Measurements from ENCODE around the gene MRPL20.
"Not testable (repeated sequence)": the region's sequence is repeated elsewhere in the genome, so short reads cannot be mapped to it uniquely, and the experiment has no call there.

Gene MRPL20

DNA sequence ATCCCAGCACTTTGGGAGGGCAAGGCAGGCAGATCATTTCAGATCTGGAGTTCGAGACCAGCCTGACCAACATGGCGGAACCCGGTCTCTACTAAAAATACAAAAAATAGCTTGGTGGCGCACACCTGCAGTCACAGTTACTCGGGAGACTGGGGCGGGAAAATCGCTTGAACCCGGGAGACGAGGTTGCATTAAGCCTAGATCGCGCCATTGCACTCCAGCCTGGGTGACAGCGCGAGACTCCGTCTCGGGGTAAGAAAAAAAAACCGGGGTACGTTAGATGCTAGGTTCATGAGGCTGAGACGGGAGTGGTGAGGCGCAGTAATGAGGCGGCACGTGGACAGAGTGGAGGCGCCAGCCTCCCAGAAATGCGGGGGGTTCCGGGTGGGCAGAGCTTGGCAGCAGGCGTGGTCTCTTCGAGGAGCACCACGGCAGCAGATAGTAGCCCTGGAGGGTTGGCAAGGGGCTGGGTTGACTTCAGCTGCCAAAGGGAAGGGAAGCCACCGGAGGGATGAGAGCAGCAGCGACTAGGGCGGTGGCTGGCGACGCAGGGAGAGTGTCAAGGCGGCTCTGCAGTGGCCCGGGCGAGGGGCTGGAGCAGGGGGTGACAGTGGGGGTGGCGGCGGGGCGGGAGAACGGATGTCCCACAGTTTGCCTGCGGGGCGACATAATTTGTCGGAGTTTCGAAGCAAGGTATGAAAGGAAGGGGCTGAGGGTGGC lies 832 bp downstream of the MRPL20 start:
- DNase-seq (ENCODE audit: extremely low read depth, low read depth) = no peak
- TF ChIP-seq, protein P1, sequence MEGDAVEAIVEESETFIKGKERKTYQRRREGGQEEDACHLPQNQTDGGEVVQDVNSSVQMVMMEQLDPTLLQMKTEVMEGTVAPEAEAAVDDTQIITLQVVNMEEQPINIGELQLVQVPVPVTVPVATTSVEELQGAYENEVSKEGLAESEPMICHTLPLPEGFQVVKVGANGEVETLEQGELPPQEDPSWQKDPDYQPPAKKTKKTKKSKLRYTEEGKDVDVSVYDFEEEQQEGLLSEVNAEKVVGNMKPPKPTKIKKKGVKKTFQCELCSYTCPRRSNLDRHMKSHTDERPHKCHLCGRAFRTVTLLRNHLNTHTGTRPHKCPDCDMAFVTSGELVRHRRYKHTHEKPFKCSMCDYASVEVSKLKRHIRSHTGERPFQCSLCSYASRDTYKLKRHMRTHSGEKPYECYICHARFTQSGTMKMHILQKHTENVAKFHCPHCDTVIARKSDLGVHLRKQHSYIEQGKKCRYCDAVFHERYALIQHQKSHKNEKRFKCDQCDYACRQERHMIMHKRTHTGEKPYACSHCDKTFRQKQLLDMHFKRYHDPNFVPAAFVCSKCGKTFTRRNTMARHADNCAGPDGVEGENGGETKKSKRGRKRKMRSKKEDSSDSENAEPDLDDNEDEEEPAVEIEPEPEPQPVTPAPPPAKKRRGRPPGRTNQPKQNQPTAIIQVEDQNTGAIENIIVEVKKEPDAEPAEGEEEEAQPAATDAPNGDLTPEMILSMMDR (IDR thresholded peaks at IDR 0.05; ENCODE audit: low read depth, low read length, missing control alignments) = no peak
- peak overlapping the region; percentile 96 for H3K4me3 ChIP-seq (replicated peaks; ENCODE audit: low read depth, low read length)

DNA sequence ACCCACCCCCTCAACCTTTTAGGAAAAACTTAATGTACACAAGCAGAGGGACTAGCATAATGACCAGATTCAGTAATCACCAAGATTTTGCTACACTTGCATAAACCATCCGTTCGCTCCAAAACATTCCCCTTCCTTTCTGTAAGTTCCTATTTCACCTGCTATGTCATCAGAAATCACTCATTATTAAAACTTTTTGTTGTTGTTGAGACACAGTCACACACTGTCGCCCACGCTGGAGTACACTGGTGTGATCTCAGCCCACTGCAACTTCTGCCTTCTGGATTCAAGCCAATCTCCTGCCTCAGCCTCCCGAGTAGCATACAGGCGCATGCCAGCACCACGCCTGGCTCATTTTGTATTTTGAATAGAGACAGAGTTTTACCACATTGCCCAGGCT lies 3.4 kb downstream of the MRPL20 start:
- DNase-seq (ENCODE audit: extremely low read depth, low read depth) = no peak
- no peak overlapping the region for H3K4me3 ChIP-seq (replicated peaks; ENCODE audit: low read depth, low read length)
- TF ChIP-seq, protein P1 (IDR thresholded peaks at IDR 0.05; ENCODE audit: low read depth, low read length, missing control alignments) = no peak

GRCh38 chr1:1402901-1403392 lies 4.1 kb downstream of the MRPL20 start:
- not testable (repeated sequence) for H3K4me3 ChIP-seq (replicated peaks; ENCODE audit: low read depth, low read length); DNase-seq (ENCODE audit: extremely low read depth, low read depth)

DNA sequence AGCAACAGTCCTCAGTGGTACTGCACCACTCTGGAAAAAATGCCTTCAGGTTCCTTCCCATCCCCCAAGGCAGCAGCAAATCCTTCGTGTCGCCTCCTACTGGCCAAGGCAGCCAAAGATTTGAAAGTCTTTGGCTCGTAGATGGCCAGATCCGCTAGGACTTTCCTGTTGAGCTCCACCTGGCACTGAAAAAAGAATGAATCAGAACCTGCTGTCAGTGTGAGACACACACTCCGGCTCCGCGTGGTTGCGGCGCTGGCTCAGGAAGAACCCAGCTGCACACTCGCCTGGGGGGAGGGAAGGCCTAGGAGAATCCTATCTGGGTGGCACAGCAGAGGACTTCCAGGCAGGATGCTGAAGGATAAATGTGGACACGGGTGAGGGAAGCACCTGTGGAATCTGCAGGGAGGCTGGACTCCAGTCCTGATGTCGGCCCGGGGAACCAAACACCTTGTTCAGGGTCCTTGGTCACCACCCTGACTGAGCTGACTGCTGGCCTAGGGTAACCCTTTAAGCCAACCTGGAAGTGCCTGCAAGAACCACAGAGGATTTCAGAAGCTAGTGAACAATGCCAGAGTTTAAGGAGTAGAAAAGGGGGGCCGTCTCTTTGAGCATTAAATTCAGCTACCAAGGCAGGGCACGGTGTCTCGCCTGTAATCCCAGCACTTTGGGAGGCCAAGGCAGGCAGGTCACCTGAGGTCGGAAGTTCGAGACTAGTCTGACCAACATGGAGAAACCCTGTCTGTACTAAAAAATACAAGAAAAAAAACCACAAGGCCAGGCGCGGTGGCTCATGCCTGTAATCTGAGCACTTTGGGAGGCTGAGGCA lies 4.8 kb downstream of the MRPL20 start:
- DNase-seq (ENCODE audit: extremely low read depth, low read depth) = peak; percentile 41
- TF ChIP-seq, protein P1 (IDR thresholded peaks at IDR 0.05; ENCODE audit: low read depth, low read length, missing control alignments) = peak; percentile 78
- H3K4me3 ChIP-seq (replicated peaks; ENCODE audit: low read depth, low read length) = no peak overlapping the region

DNA sequence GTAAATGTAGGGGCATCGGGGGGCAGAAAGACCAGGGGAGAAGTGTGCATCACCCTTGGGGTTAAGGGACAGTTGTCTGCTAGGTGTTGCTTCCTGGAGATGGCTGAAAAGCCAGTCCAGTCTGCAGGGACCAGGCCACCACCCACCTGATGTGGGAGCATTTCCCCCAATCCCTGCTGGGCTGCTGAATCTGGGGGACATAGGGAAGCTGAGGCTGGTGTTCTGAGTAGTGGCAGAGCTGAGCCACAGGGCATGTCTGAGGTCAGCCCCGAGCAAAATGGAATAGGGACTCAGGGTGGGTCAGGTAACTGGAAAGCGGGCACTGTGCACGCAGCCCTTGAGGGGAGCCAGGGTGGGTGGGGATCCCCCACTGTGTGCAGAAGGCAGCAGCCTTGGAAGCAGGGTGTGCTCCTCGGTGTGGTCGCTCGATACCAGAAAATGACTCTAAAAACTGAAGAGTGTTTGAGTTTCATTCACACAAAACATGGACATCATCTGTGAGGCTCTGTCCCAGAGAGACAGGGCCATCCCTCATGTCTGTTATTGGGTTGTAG lies 5.6 kb downstream of the MRPL20 start:
- H3K4me3 ChIP-seq (replicated peaks; ENCODE audit: low read depth, low read length) = peak overlapping the region; percentile 98; the same call in 1 of the 2 replicates
- TF ChIP-seq, protein P1 (IDR thresholded peaks at IDR 0.05; ENCODE audit: low read depth, low read length, missing control alignments) = no peak
- no peak for DNase-seq (ENCODE audit: extremely low read depth, low read depth)

GRCh38 chr1:1400576-1401456 lies 6.3 kb downstream of the MRPL20 start:
- DNase-seq (ENCODE audit: extremely low read depth, low read depth) = no peak
- H3K4me3 ChIP-seq (replicated peaks; ENCODE audit: low read depth, low read length) = peak overlapping the region; percentile 98
- TF ChIP-seq, protein P1 (IDR thresholded peaks at IDR 0.05; ENCODE audit: low read depth, low read length, missing control alignments) = no peak
